Muscle of arm (tissue), 14 donors: ENCODE measurements around the gene KRTAP6-2. TPM values are rescaled to one million over a fixed set of nuclear protein-coding genes. Genes with fewer than 3 reads are reported as not detected.

Source experiments
- DNase-seq: peaks from one replicate; pipeline ENCODE4 v3.0.0-alpha.2; 2013
- long read RNA-seq, 11 donors: transcript quantifications; one replicate each; lab custom pipeline, GENCODE V29; 2026
- polyA plus RNA-seq, 12 donors: library from polyadenylated mRNA; unstranded; fragments of 120-200 nt; gene quantifications; one replicate each; pipeline ENCODE4 v1.2.1, GENCODE V29; 2013; ENCODE audit not compliant: insufficient read length in 12 of 12

KRTAP6-2 gene, protein sequence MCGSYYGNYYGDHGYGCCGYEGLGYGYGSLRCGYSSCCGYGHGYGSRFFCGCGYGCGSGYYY
- not detected for polyA plus RNA-seq
- long read RNA-seq, donor 1: 0 reads
- long read RNA-seq, donor 2: 0 reads
- long read RNA-seq, donor 3: 0 reads
- long read RNA-seq, donor 4: 0 reads
- long read RNA-seq, donor 5: 0 reads
- long read RNA-seq, donor 6: 0 reads
- long read RNA-seq, donor 7: 0 reads
- long read RNA-seq, donor 8: 0 reads
- long read RNA-seq, donor 9: 0 reads
- long read RNA-seq, donor 10: 0 reads
- long read RNA-seq, donor 11: 0 reads

DNA sequence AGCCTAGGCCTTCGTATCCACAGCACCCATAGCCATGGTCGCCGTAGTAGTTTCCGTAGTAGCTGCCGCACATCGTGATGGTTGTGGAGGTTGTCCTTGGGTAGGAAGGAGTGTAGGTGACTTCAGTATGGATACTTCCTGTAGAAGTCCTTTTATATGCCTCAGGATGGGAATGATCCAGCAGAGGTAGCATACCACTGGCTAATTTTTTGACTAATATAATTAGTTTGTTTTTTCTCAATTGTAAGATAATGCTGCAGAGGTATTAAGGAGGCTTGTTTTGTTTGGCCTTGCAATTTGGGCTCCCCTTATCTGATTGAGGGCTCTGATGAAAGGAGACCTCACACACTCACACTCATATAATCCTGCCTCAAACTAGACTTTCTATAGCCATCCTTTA, at the start of gene KRTAP6-2:
Gene KRTAP6-2, minus strand, starts transcription at position 101 of the 400 bp plus-strand sequence. Its CDS starts 28 bp downstream, at position 73.
- DNase-seq: no peak

DNA sequence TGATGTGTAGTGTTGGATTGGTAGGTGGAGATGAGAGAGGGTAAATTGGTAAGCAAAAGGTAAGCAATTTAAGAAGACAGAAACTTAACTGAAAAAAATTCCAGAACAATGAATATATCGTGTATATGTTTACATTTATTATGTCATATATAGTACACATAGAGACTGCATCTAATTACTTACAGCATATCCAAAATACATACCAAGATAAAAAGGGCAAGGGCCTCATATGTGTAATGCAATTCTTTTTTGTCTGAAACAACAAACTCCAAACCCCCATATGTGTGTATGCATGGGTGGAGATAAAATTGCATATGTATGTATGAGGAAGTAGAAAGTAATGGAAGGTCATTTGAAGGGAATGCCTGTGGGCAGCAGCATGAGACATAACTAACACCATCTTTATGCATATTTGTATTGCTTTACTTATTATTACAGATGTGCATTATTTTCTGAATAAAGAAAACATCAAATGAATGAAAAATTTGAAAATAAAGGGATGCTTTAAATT, 48.3 kb upstream of the KRTAP6-2 start:
- DNase-seq: no peak

DNA sequence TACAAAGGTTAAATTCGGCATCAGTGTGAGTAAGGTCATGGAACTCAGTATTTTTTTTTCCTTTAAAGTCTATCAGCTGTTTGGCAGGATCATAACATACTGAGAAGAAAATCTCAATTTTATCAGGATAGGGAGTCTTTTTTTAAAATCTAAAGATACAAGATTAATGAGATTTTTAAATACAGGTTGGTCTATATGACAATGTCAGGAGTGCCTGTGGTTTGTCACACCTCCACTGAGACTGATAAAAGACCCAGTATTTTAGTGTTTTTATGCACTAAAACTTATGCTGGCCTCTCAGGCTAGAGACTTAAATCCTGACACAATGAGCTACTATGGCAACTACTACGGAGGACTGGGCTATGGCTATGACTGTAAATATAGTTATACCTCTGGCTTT, 43.9 kb upstream of the KRTAP6-2 start, which contains the start of gene KRTAP20-3:
Gene KRTAP20-3, plus strand, starts transcription at position 301 of the 400 bp plus-strand sequence.
- no peak for DNase-seq

DNA sequence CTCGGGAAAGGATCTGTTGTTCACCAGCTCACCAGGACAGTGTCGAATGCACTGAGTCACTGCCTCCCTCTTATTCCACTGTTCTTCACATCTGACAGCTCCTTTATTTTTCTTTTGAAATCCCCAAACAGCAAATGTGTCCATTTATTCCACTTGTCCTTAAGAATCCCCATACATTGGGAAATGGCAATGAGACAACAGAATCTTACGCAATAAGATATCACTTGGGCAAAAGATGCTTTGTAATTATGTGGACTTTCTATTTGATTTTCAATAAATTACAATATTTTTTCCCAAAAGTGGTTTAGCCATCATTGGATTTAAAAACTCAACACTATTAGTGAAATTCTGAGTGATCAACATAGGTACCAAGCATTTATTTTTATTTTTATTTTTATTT, 40.0 kb upstream of the KRTAP6-2 start:
- DNase-seq: no peak

DNA sequence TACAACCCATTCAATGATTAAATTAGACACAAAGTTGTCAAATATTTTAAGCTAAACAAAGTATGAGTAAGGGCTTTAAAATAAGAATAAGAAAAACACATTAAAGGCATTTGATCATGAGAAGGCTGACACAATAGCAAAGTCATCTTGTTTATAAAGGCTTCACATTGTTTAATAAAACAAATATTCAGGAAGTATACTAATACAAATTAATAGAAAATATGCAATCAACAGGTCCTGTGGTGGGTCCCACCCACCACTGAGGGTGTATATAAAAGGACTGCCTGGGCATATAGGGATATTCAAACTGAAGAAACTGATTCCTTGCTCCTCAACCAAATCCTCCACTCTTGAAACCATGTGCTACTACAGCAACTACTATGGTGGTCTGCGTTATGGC, 36.2 kb upstream of the KRTAP6-2 start, which contains the start of gene KRTAP20-2:
Gene KRTAP20-2, plus strand, starts transcription at position 301 of the 400 bp plus-strand sequence. Its CDS starts 58 bp downstream, at position 359.
- DNase-seq: no peak

DNA sequence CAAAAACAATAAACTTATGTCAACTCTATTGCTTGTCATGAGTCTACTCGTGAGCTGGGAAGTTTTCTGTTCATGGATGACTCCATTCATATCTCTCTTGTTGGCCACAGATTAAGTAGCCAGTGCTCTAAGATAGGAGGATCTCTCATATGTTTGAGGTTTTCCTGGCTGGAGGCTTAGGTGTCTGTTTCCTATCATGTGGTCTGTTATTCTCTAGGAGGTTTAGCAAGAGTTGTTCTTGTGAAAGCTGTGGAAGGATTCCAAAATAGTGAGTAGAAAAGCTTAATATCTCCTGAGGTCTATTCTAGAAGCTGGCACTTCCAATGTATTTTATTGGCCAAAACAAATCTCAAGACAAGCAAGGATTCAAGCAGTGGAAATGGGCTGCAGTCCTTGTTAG, 30.5 kb upstream of the KRTAP6-2 start:
- peak; percentile 0 for DNase-seq

DNA sequence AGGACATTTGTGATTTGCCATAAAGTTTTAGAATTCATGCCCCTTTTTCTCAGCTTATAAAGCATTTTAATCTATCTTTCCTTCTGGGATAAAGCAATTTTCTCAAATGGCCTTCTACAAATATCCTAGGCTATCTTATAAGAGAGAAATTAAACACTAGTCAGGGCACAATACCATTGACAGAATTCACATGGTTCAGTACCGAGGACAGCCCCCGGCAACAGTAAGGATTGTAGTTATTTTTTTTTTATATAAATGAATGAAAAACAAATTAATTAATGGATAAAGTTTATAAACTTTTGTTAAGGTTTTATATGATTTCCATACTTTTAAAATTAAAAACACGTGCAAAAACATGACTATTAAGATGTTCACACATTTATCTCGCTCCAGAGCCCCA, 29.4 kb upstream of the KRTAP6-2 start:
- no peak for DNase-seq

DNA sequence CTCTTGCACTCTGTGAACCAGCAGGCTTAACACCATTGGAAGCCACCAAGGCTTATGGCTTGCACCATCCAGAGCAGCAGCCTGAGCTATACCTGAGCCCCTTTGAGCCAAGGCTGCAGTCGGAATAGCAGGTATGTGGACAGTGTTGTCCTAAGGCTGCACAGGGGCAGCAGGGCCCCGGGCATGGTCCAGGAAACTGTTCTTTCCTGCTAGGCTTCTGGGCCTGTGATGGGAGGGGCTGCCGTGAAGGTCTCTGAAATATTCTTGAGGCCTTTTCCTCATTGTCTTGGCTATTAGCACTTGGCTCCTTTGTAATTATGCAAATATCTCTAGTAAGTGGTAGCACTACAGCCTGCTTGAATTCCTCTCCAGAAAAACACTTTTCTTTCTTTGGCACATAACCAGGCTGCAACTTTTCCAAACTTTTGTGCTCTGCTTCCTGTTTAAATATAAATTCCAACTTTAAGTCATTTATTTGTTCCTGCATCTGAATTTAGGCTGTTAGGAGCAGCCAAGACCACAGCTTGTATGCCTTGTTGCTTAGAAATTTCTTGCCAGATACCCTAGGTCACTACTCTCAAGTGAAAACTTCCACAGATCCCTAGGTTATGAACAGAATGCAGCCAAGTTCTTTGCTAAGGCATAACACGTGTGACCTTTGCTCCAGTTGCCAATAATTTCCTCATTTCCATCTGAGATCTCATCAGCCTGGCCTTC, 26.9 kb upstream of the KRTAP6-2 start:
- peak; percentile 22 for DNase-seq

DNA sequence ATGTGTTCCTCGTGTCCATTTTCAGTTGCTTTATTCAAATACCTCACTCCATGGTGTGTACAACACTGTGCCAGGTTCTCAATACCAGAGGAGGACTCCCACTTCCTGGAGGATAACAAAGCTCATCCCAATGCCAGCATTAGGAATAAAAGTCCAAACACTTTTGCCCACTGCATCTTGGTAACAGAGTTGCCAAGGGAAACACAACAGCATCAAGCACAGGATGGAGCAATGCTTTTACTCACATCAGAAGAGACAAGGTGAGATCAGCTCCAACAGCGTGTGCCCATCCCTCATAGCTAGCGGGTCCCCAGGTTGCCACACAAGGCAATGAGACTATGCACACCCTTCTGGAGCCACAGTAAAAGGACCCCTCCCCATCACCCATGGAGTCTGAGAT, 24.7 kb upstream of the KRTAP6-2 start:
- DNase-seq: no peak

DNA sequence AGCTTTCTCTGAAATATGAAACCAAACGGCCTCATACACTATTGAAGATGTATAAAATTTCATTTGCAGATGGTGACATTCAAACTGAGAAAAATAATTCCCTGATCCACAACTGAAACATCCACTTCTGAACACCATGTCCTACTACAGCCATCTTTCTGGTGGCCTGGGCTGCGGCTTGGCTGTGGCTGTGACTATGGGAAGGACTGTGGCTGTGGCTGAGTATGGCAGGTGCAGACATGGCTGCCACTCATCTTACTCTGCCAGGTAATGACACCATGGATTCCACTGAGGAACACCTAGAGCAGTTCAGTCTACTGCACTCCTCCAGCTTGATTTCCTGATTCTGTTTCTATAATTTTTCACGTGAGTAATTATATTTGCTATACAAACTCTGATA, 21.8 kb upstream of the KRTAP6-2 start, which contains the start of gene KRTAP20-4:
Gene KRTAP20-4, plus strand, starts transcription at position 106 of the 400 bp plus-strand sequence.
- DNase-seq: no peak

DNA sequence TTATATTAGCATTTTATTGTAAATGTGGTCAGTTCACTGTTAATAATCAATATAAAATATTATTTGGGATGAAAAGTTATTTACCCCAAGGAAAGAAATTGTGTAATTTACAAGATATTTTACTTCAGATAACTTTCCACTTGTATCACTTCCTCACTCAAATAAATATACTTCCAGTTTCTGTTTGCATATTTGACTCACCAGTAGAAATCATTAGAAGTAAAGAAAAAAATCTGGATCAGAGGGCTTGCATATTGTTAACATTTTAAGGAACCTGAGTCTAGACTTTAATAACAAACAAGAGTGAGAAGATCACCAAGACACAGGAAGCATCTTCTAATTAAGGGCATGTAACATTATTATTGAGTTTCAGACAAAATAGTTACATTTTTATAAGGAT, 21.4 kb upstream of the KRTAP6-2 start:
- no peak for DNase-seq

DNA sequence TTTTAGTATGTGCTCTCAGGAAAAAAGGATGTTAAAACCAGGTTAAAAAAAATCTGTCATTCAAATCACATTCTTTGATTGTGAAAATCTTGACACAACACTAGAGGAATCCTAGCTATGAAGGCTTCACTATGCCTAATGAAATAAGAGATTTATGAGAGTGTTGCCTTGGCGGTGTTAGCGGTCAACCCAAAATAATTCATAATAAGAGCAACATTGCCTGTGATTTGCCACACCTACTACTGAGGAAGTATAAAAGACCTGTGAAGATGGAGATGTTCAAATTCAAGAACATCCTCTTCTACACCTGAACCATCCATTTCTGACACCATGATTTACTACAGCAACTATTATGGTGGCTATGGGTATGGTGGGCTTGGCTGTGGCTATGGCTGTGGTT, 17.4 kb upstream of the KRTAP6-2 start, which contains the start of gene KRTAP20-1:
Gene KRTAP20-1, plus strand, starts transcription at position 301 of the 400 bp plus-strand sequence. Its CDS starts 30 bp downstream, at position 331.
- no peak for DNase-seq

DNA sequence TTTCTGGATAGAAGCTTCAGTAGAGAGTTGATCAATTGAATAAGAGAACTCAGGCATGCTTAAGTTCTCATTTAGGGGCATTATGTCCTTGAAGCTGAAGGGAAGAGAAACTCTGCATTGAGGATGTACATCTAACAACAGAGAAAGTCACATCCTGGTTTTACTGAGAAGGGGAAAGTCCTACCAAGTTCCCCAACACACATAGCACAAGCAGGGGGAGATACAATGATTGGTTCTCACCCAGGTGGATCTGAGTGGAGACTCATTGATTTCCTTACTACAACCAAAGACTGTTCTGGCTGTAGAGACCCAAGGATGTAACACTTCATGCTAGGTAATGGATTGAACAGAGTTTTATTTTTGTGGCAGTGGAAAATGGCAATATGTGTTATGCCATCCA, 16.5 kb upstream of the KRTAP6-2 start:
- DNase-seq: no peak

DNA sequence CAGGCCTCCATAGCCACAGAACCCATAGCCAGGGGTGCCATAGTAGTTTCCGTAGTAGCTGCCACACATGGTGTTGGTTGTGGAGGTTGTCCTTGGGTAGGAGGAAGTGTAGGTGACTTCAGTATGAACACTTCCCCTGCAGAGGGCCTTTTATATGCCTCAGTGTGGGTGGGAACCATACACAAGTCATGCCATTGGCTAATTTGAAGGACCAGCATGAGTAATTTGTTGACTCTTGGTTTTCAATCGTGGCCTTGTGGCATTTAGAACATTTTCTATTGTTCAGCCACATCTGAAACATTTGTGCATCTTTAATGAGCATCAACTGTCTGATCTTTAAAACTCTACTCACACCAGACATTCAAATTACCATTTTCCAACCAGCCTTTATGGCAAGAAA, 15.1 kb upstream of the KRTAP6-2 start, which contains the start of gene KRTAP6-1:
Gene KRTAP6-1, minus strand, starts transcription at position 95 of the 400 bp plus-strand sequence. Its CDS starts 26 bp downstream, at position 69.
- DNase-seq: no peak

DNA sequence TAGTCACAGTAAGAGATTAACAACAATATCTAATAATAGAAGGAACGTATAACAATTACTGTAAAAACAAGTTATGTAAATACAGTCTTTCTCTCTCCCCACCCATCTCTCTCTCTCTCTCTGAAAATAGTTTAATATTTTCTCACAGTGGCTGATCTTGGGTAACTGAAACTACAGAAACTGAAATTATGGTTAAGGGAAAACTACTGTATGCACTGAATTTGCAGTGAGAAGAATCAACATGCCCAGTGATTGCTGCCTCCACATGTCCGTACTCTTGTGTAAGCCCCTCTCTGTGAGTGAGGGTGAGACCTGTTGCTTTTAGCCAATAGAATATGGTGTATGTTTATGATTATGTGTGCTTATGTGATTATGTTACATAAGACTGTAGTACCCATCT, 13.4 kb upstream of the KRTAP6-2 start:
- DNase-seq: no peak

DNA sequence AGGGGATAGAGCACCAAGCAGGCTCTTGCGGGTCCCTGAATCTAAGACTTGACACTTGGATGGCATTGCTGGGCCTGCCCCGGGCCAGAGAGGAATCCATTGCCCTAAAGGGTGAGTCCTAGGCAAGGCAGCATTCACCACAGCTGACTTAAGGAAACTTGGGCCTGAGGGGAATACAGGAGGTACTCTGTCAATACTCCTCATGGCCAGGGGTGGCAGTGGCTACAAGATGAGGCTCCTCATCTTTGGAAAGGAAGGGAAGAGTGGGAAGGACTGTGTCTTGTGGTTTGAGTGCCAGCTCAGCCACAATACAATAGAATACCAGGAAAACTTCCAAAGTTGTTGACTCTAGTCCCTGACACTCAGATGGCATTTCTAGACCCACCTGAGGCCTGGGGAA, 7.3 kb upstream of the KRTAP6-2 start:
- no peak for DNase-seq

DNA sequence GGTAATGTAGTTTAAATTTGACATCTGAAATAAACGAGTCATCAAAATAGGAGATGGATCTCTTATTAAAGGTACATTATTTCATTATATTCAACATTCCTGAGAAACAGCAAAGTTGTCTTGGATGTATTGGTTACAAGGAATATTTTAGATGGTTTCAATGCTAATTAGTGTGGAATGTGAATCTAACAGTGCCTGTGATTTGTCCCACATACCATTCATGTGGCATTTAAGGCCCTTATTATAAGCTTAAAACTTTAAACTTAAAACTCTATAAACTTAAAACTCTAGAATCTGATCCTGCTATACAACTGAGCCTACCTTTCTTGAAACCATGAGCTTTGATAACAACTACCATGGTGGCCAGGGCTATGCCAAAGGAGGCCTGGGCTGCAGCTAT, 2.1 kb upstream of the KRTAP6-2 start, which contains the start of gene KRTAP22-1:
Gene KRTAP22-1, plus strand, starts transcription at position 301 of the 400 bp plus-strand sequence.
- no peak for DNase-seq

DNA sequence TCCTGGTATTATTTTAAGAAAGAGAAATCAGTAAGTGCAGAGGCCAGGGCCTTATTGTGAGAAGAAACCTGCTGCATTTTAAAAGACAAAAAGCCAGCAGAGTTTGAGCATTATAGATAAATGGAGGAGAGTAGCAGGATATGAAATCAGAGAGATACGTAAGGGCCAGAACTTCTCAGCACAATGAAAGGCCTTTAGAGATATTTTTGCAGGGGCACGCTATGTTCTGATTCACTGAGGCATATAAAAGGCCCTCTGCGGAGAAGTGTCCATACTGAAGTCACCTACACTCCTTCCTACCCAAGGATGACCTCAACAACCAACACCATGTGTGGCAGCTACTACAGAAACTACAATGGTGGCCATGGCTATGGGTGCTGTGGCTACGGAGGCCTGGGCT, 6.6 kb downstream of the KRTAP6-2 start, which contains the start of gene KRTAP6-3:
Gene KRTAP6-3, plus strand, starts transcription at position 301 of the 400 bp plus-strand sequence. Its CDS starts 6 bp downstream, at position 307.
- no peak for DNase-seq

DNA sequence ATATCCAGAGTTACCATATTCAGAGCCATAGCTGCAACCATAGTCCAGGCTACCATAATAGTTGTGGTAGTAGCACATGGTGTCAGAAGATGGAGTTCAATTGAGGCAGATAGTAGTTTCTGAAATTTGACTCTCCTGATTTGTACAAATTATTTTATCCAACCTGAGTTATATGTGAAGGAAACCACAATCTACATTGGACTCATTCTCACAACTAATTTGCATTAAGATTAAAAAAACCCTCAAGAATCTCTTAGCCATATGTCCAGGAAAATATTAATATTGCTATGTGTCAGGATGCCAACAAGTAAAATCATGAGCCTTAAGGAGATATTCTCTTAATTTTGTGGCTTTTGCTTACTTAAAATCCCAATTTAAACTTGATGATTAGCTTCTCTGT, 8.4 kb downstream of the KRTAP6-2 start, which contains the start of gene KRTAP22-2:
Gene KRTAP22-2, minus strand, starts transcription at position 101 of the 400 bp plus-strand sequence.
- DNase-seq: no peak

DNA sequence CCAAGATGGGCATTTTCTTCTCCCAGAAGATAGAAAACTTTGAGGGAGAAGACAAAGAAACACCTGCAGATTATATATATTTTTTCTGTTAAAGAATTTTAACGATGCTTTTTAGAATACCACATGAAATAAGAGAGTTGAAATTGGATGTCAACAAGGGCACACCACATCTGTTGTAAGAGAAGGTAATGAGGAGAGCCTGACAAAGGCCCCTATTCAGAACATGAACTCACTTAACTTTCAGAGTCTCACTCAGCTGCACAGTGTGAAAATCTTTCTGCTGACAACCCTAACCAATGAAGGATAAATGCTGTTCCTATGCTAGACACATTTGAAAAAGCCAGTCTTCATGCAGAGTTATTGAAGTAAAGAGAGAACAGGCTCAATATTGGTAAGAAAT, 15.8 kb downstream of the KRTAP6-2 start:
- no peak for DNase-seq

DNA sequence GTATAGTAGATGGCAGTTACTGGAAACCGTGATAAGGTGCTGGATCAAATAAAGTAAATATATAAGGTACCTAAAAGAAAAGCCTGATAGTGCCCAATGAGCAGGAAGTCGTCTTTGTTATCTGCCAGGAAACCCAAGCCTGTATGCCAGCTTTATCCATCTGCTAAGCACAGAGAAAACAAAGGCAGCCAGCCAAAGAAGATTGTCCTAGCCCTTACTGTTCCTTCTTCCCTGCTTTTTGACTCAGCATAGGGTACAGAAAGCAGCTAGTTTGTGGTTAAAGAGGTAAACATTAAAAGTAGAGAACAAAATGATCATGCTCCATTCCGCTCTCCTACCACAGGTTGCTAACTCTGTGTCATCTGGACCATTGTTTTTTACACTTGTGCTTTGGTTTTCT, 18.6 kb downstream of the KRTAP6-2 start:
- no peak for DNase-seq

DNA sequence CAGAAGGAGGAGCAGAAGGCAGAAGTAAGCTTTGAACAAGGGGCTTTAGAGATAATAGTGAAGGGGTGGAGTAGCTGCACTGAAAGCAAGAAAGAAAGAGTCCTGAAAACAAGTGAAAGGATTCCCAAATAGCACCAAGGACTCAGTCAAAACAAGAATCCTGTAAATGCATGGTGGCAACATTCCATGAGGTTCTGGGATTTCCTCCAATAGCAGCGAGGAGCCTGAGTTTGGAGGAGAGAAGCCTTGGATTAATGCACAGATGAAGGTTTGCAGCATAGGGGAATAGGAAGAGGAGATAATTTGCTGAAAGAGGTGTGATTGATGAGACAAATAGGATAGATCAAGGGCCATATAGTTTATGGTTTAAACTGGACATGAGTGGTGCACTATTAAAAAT, 19.4 kb downstream of the KRTAP6-2 start:
- peak; percentile 43 for DNase-seq
